Activated naive CD4-positive, alpha-beta T cell treated with anti-CD3 and anti-CD28 coated beads, Interleukin-2, amount 50 U/mL, for 16 hours (primary cell): ENCODE data around the gene CYP27C1.
"Not testable (repeated sequence)": the region's sequence is repeated elsewhere in the genome, so short reads cannot be mapped to it uniquely, and the experiment has no call there.

Source experiments
- DNase-seq: peaks from one replicate; pipeline ENCODE4 v3.0.0-alpha.2; 2020

CYP27C1 gene

DNA sequence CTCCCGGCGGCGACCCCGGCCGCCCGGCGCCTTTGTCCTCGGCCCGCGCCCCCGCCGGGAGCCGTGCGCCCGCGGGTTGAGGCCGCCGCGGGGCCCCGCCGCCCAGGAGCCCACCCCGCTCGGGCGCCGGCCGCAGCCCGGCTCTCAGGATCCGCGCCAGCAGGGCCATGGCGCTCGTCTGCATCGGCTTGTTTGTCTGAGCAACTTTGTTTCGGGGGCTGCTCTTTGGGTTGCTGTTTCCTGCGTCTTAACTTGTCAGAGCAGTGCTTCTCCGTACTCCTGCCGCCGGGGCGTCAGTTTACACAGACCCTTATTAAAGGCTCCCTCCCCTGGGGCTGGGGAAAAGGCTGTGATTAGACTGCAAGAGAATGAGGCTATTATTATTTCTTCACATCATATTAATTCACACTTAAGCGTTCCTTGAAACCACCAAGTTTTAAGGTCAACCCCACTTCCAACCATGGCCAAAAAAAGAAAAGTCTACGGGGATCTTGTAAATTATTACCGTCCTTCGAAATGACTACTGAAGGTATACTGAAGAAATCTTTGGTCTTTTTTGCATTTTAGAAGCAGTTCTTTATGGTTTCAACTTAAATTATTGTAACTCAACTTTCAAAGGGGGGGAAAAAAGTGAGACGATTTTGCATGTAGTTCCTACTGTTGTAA, at the start of gene CYP27C1:
TSS of gene CYP27C1 (minus strand) at position 198 of the 666 bp plus-strand sequence. CDS start at position 169, 29 bp downstream.
- DNase-seq = no peak

GRCh38 chr2:127261804-127262406, 41.8 kb upstream of the CYP27C1 start:
- no peak for DNase-seq

DNA sequence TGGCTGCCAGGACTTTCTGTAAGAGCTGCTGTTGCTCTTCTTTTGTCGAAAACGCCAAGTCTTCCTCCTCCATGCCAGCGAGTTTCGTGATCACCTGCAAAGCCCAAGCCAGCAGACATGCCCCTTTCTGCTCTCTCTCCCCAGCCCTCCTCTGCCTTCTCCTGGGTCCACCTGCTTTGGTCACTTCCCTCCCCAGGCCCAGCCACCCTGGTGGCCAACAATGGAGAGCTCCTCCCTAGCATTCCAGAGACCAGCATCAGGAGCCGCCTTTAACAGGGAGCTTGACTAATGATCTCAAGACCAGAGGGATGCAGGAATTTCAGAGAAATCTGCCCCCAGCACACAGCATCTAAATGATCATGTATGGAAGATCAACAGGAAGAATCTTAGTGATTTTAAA, 39.3 kb upstream of the CYP27C1 start:
- no peak for DNase-seq

- no peak for DNase-seq
These were observed 36.8 kb upstream of the CYP27C1 start for GRCh38 chr2:127256866-127257265.

DNA sequence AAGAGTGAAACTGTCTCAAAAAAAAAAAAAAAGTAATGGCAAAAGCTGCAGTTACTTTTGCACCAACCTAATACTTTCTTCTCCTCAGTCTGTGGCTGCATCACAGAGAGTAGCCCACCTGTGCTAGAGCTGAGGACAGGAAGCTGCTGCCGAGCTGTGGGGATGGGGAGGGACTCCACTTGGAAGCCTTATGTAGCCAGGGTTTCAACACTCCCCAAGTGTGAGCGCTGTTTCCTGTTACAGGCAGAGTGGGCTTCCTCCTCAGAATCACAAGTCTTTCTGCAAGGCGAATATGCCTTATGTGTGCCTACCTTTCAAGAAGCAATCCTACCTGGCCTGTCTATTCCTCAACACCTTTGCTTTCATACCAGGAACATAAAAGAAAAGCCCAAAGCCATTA, 36.3 kb upstream of the CYP27C1 start:
- no peak for DNase-seq

- DNase-seq = no peak
These were observed 35.6 kb upstream of the CYP27C1 start for GRCh38 chr2:127255721-127256120.

DNA sequence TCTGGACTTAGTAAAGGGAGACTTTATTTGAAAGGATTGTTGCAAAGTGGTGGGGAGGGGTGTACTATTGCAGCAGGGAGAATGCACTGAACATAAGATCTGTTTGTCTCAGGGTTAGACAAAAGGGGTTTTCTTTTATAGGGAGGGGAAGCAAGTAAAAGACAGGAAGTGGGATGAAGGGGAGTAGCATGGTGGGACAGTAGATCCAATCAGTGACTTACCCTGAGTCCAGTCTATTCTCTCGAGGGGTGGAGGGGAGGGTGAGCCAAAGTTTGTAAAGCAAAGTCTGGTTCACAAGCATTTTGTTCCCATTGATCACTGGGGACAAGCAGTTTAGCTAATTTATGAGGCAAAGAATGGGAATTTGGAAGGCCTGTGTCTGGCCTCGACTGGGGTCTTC, 35.0 kb upstream of the CYP27C1 start:
- no peak for DNase-seq

DNA sequence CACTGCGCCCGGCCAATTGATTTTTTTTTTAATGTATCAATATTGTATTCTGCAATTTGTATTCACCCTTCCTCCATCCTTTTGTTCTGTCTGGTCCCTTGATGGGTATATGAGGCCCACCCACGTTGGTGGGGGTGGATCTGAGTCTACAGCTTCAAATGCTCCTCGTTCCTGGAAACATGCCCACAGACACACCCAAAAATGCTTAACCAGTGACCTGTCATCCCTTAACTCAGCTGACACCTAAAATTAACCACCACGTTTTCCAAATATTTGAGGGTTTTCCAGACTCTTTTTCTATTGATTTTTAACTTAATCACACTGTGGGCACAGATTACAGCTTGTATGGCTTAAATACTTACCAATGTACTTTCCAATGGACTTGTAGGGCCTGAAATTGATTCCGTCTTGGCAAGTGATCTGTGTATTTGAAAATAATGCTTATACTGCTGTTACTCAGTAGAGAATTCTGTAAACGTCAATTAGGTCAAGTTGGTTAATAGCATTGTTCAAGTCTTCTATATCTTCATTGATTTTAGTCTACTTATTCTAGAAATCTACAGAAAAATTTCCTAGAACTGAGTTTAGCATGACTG, 34.4 kb upstream of the CYP27C1 start:
- no peak for DNase-seq

DNA sequence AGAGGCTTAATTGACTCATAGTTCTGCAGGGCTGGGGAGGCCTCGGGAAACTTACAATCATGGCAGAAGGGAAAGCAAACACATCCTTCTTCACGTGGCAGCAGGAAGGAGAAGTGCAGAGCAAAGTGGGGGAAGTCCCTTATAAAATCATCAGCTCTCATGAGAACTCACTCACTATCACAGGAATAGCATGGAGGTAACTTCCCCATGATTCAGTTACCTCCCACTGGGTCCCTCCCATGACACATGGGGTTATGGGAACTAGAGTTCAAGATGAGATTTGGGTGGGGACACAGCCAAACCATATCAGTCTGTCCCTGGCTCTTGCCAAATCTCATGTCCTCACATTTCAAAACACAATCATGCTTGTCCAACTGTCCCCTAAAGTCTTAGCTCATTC, 21.1 kb upstream of the CYP27C1 start:
- DNase-seq = not testable (repeated sequence)

- DNase-seq = no peak
These were observed 19.3 kb upstream of the CYP27C1 start for GRCh38 chr2:127239395-127239794.

DNA sequence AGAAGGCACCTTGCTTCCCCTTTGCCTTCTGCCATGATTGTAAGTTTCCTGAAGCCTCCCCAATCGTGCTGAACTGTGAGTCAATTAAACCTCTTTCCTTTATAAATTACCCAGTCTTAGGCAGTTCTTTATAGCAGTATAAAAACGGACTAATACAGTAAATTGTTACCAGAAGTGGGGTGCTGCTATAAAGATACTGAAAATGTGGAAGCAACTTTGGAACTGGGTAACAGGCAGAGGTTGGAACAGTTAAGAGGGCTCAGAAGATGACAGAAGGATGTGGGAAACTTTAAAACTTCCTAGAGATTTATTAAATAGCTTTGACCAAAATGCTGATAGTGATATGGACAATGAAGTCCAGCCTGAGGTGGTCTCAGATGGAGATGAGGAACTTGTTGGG, 17.7 kb upstream of the CYP27C1 start:
- not testable (repeated sequence) for DNase-seq

- DNase-seq = no peak
These were observed 15.1 kb upstream of the CYP27C1 start for GRCh38 chr2:127235082-127235702.

- no peak for DNase-seq
These were observed 13.6 kb upstream of the CYP27C1 start for GRCh38 chr2:127233710-127234109.

DNA sequence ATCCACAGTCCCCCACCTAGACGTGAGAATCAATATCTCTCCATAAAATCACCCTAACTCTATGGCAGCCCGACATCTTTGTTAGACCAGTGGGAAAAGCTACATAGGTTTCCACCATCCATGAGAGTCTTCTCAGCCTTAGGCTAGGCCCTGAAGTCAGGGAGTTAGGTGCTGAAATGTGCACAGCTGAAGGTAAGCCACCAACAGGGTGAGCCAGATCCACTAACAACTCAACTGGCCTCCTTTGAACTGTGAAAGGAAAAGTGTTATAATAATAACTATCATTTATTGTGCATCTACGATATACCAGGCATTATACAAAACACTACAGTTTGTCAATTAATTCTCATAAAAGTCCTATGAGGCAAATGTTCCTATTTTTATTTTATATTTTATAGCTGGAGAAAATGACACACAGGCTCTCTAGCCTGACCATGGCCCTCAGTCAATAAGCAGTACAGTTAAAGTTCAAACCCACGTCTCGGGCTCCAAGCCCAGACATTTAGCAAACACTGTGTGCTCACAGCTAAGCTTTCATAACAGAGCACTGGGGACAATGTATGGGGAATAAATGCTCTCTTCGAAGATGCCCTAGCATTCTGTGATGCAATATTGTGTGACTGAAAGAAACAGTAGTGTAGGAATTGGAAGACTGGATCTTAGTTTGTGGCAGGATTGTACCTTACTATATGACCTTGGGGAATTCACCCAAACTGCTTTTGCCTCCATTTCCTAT, 11.2 kb upstream of the CYP27C1 start:
- no peak for DNase-seq

- no peak for DNase-seq
These were observed 9.5 kb upstream of the CYP27C1 start for GRCh38 chr2:127229555-127229954.

- no peak for DNase-seq
These were observed 8.0 kb upstream of the CYP27C1 start for GRCh38 chr2:127228102-127228501.

DNA sequence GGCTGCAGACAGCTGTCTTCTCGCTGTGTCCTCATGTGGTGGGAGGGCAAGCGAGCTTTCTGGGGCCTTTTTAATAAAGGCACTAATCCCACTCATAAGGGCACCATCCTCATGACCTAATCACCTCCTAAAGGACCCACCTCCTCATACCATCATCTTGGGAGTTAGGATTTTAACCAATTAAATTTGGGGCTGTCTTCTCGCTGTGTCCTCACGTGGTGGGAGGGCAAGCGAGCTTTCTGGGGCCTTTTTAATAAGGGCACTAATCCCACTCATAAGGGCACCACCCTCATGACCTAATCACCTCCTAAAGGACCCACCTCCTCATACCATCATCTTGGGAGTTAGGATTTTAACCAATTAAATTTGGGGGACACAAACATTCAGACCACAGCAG, 7.2 kb upstream of the CYP27C1 start:
- not testable (repeated sequence) for DNase-seq

- DNase-seq = no peak
These were observed 6.6 kb upstream of the CYP27C1 start for GRCh38 chr2:127226520-127227263.

- DNase-seq = no peak
These were observed 6.0 kb upstream of the CYP27C1 start for GRCh38 chr2:127226132-127226519.

GRCh38 chr2:127225186-127225960, 5.3 kb upstream of the CYP27C1 start:
- DNase-seq = no peak

DNA sequence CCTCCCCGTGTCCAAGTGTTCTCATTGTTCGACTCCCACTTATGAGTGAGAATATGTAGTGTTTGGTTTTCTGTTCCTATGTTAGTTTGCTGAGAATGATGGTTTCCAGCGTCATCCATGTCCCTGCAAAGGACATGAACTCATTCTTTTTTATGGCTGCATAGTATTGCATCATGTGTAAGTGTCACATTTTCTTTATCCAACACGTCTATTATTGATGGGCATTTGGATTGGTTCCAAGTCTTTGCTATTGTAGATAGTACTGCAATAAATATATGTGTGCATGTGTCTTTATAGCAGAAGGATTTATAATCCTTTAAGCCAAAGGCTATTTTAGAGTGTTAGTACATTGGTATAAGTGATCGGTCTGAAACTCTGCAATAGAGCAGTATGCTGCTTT, 4.0 kb upstream of the CYP27C1 start:
- not testable (repeated sequence) for DNase-seq
